Measurements from ENCODE around the gene OPN1SW.

Gene OPN1SW

DNA sequence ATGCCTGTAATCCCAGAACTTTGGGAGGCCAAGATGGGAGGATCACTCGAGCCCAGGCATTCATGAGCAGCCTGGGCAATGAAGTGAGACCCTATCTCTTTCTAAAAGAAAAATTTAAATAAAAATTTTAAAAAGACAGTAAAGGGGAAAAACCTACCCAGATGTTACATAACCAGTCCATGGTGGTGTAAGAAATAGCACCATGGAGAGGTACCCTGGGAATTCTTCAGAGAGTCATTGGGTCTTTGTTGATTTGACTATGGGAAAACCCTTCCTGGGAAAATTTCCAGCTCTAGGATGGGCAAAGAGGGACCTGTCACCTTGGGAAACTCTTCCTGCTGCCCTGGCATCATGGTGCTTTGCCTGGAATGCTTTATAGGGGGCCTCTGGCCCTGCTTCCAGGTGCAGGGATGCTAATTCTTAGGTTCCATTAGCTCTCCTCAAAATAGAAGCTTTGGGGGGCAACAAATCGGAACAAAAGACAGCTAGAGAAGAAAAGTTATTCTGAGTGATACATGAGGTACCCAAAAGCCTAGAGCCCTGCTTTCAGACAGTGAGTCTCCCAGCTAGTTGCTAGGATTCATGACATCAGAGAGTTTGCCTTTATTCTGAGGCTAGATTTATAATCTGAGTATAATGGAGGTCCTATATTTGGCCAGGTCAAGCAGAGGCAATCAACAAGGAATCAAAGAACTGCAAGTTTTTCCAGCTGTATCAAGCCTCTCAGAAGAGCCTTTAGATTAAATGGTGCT is 26.2 kb upstream of the OPN1SW start:
- TF ChIP-seq ZFX (IDR thresholded peaks at IDR 0.05; ENCODE audit: borderline replicate concordance), result no peak
- TF ChIP-seq CTCF (IDR thresholded peaks at IDR 0.05), result no peak
- no peak overlapping the region for H3K27ac ChIP-seq

GRCh38 chr7:128801003-128801402 is 25.4 kb upstream of the OPN1SW start:
- TF ChIP-seq ZFX (IDR thresholded peaks at IDR 0.05; ENCODE audit: borderline replicate concordance) (no peak), CTCF (IDR thresholded peaks at IDR 0.05) (no peak)
- H3K27ac ChIP-seq, result no peak overlapping the region

GRCh38 chr7:128800567-128800966 is 25.0 kb upstream of the OPN1SW start:
- H3K27ac ChIP-seq, result no peak overlapping the region
- TF ChIP-seq CTCF (IDR thresholded peaks at IDR 0.05), result no peak
- no peak for TF ChIP-seq ZFX (IDR thresholded peaks at IDR 0.05; ENCODE audit: borderline replicate concordance)

DNA sequence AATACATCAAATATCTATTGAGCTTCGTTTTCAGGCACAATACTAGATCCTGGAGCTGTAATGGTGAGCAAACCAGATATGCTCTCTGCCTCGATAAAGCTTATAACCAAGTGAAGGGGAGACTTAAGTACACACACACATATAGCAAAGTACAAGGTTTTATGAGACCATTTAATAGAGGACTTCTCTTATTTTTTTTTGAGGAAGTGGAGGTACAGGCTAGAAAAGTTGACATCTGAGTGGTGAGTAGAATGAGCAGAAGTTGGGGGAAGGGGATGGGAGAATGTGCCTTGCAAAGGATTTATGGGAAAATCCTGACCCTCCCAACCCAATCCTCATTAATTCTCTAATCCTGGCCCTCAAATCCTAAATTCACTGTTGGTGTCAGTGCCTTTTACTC is 23.9 kb upstream of the OPN1SW start:
- TF ChIP-seq CTCF (IDR thresholded peaks at IDR 0.05) (no peak), ZFX (IDR thresholded peaks at IDR 0.05; ENCODE audit: borderline replicate concordance) (no peak)
- no peak overlapping the region for H3K27ac ChIP-seq

DNA sequence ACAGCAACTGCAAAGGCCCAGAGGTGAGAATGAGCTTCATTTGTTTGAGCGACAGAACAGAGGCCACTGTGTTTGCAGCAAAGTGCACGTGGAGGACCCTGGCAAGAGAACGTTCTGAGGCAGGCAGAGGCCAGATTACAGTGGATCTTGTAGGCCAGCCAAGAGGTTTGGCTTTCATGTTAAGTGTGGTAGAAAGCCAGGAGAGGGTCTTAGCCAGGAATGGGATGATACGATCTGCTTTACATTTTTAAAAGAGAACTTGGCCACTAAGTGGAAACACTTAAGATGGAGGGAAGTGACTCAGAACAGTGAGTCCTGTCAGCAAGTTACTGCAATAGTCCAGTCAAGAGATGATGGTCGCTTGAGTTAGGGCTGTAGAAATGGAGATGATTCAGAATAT is 20.7 kb upstream of the OPN1SW start:
- no peak overlapping the region for H3K27ac ChIP-seq
- TF ChIP-seq ZFX (IDR thresholded peaks at IDR 0.05; ENCODE audit: borderline replicate concordance), result no peak
- no peak for TF ChIP-seq CTCF (IDR thresholded peaks at IDR 0.05)

GRCh38 chr7:128795129-128795528 is 19.5 kb upstream of the OPN1SW start:
- TF ChIP-seq ZFX (IDR thresholded peaks at IDR 0.05; ENCODE audit: borderline replicate concordance) (no peak), CTCF (IDR thresholded peaks at IDR 0.05) (no peak)
- H3K27ac ChIP-seq, result no peak overlapping the region

DNA sequence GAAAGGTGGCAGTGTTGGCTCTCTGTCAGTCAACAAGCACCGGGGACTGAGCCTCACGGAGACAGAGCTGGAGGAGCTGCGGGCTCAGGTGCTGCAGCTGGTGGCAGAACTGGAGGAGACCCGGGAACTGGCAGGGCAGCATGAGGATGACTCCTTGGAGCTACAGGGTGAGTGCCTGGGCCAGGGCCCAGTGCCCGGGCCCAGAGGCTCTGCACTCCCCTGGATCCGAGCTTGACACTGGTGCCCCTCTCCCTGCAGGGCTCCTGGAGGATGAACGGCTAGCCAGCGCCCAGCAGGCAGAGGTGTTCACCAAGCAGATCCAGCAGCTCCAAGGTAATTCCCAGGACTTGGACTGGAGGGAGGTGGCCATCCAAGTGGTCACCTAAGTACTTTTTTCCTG is 18.8 kb upstream of the OPN1SW start:
- TF ChIP-seq CTCF (IDR thresholded peaks at IDR 0.05) (no peak), ZFX (IDR thresholded peaks at IDR 0.05; ENCODE audit: borderline replicate concordance) (no peak)
- H3K27ac ChIP-seq, result no peak overlapping the region

All from 22Rv1 (cell line).